Measurements from ENCODE around the gene HARBI1. TPM values are rescaled to one million over a fixed set of nuclear protein-coding genes. Genes with fewer than 3 reads are reported as not detected.

The HARBI1 gene
- total and polyA plus RNA-seq, 9 of the 15 experiments (the other 6 are each of a cell fraction or from before 2014, with no cell fraction given) = 3.5 to 8.4 (median 5.5) TPM

DNA sequence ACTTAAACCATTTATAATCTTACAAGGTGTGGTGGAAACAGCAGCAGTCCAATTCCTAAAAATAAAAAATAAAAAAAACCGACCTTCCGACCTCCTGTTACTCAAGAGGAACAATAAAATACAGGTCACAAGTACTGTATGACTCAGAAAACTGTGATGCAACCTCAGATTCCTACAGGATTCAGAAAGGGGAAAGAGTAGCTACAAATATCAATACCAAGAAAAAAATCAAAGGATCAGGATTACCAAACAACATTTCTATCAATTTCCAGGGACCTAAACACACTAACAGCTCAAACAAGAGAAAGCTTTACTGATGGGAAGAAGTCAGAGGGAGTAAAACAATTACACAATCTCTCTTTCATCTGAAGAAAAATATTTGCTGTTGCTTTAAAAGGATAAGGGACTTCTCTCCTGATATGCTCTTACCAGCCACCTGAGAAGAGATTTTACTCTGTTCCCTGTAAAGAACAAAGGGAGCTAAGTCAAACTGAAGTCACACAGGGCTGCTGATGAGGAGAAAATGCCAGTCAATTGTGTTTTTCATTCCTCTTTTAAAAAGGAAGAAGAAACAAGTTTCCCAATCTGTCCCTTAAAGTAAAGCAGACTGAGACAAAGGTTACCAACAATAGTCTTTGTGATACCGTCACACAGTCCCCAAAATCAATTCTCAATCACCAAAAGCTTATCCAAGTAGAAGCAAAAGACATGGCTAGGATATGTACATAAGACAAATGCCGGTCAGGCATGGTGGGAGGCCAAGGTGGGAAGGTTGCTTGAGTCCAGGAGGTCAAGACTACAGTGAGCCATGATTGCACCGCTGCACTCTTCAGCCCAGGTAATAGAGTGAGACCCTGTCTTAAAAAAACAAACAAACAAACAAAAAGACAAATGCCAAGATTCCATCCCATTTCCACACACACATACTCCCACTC lies 62.5 kb downstream of the HARBI1 start (continued):
- no peak for TF ChIP-seq RFX5 (IDR thresholded peaks at IDR 0.05; ENCODE audit: low read depth, low read length)
- TF ChIP-seq ZBTB9 (CRISPR knock-in tag; IDR thresholded peaks at IDR 0.05) = no peak
- TF ChIP-seq POLR2H (tag; IDR thresholded peaks at IDR 0.05; ENCODE audit: low read depth) = peak; percentile 47
- no peak for TF ChIP-seq PHF20 (IDR thresholded peaks at IDR 0.05; ENCODE audit: partially characterized antibody)
- no peak for TF ChIP-seq RNF2 (IDR thresholded peaks at IDR 0.05)
- TF ChIP-seq XRCC5 (IDR thresholded peaks at IDR 0.05; ENCODE audit: low read depth, low read length) = no peak
- no peak for TF ChIP-seq DNMT1 (IDR thresholded peaks at IDR 0.05)
- TF ChIP-seq FOXJ3 (CRISPR knock-in tag; IDR thresholded peaks at IDR 0.05) = no peak
- TF ChIP-seq, protein P1, sequence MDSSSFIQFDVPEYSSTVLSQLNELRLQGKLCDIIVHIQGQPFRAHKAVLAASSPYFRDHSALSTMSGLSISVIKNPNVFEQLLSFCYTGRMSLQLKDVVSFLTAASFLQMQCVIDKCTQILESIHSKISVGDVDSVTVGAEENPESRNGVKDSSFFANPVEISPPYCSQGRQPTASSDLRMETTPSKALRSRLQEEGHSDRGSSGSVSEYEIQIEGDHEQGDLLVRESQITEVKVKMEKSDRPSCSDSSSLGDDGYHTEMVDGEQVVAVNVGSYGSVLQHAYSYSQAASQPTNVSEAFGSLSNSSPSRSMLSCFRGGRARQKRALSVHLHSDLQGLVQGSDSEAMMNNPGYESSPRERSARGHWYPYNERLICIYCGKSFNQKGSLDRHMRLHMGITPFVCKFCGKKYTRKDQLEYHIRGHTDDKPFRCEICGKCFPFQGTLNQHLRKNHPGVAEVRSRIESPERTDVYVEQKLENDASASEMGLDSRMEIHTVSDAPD (CRISPR knock-in tag; IDR thresholded peaks at IDR 0.05) = no peak
- no peak for TF ChIP-seq AFF4 (CRISPR knock-in tag; IDR thresholded peaks at IDR 0.05)
- TF ChIP-seq, protein P2, sequence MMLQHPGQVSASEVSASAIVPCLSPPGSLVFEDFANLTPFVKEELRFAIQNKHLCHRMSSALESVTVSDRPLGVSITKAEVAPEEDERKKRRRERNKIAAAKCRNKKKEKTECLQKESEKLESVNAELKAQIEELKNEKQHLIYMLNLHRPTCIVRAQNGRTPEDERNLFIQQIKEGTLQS (IDR thresholded peaks at IDR 0.05) = peak; percentile 98
- TF ChIP-seq, protein P2 (CRISPR knock-in tag; conservative IDR thresholded peaks at IDR 0.05) = no peak
- no peak for TF ChIP-seq TCF7 (IDR thresholded peaks at IDR 0.05; ENCODE audit: borderline replicate concordance)
- TF ChIP-seq CAMTA2 (CRISPR knock-in tag; conservative IDR thresholded peaks at IDR 0.05) = no peak
- TF ChIP-seq ADNP (tag; IDR thresholded peaks at IDR 0.05) = no peak
- no peak for TF ChIP-seq CBFA2T3 (IDR thresholded peaks at IDR 0.05)
- TF ChIP-seq CREM (IDR thresholded peaks at IDR 0.05; ENCODE audit: low read depth) = no peak
- TF ChIP-seq ZKSCAN8 (CRISPR knock-in tag; IDR thresholded peaks at IDR 0.05) = no peak
- TF ChIP-seq PTTG1 (tag; IDR thresholded peaks at IDR 0.05; ENCODE audit: low read depth) = no peak
- peak; percentile 94 for TF ChIP-seq JUND (IDR thresholded peaks at IDR 0.05; ENCODE audit: borderline replicate concordance, low read depth, low read length)
- peak; percentile 91 for TF ChIP-seq JUND (tag; IDR thresholded peaks at IDR 0.05; ENCODE audit: borderline replicate concordance, low read depth, low read length)
- TF ChIP-seq POLR2AphosphoS2 (IDR thresholded peaks at IDR 0.05; ENCODE audit: low read length) = no peak

Measured in K562 (cell line).